ENCODE measurements around the gene C4orf51. TPM values are rescaled to one million over a fixed set of nuclear protein-coding genes. Genes with fewer than 3 reads are reported as not detected.

Gene C4orf51
- total and polyA plus RNA-seq, 2 of the 13 experiments (the other 11 are each of a cell fraction or from before 2014, with no cell fraction given): not detected

GRCh38 chr4:145698507-145698906 is 18.6 kb downstream of the C4orf51 start (continued):
- TF ChIP-seq KIAA2018 (CRISPR knock-in tag; IDR thresholded peaks at IDR 0.05; ENCODE audit: borderline replicate concordance) (no peak), CBX5 (CRISPR knock-in tag; IDR thresholded peaks at IDR 0.05; ENCODE audit: borderline replicate concordance) (no peak), RNF219 (CRISPR knock-in tag; IDR thresholded peaks at IDR 0.05) (no peak), SMYD3 (CRISPR knock-in tag; IDR thresholded peaks at IDR 0.05) (no peak), IRF2 (CRISPR knock-in tag; IDR thresholded peaks at IDR 0.05) (no peak), ZNF574 (CRISPR knock-in tag; IDR thresholded peaks at IDR 0.05) (no peak), SYNCRIP (IDR thresholded peaks at IDR 0.05; ENCODE audit: insufficient read depth, low read depth, low read length) (no peak), HNF1B (CRISPR knock-in tag; IDR thresholded peaks at IDR 0.05) (no peak), ZNF143 (CRISPR knock-in tag; IDR thresholded peaks at IDR 0.05) (no peak), PTBP1 (IDR thresholded peaks at IDR 0.05; ENCODE audit: low read depth, low read length, poor library complexity, severe bottlenecking) (no peak), LRRFIP1 (CRISPR knock-in tag; conservative IDR thresholded peaks at IDR 0.05) (no peak), ZNF816 (CRISPR knock-in tag; IDR thresholded peaks at IDR 0.05; ENCODE audit: borderline replicate concordance) (no peak)

Data from HepG2 (cell line).